Sigmoid colon (tissue), 3 donors: ENCODE measurements around the gene TSPAN18.

Source experiments
- POLR2A ChIP-seq, 2 donors: fragments of 450-650 bp; IDR thresholded peaks; one replicate each; pipeline ENCODE4 v1.6.1; 2016; ENCODE audit warnings: antibody characterized with exemption in 2 of 2, mild to moderate bottlenecking in 2 of 2, moderate library complexity in 2 of 2
- TF ChIP-seq, protein P1 (sequence below), 4 experiments: fragments of 450-650 bp in 3 of 4; fragments of 200-600 bp in 1 of 4; IDR thresholded peaks; one replicate each; pipeline ENCODE4 v1.5.1; 2016 to 2019; ENCODE audit warnings: antibody characterized with exemption in 4 of 4, mild to moderate bottlenecking in 3 of 4, moderate library complexity in 2 of 4

DNA sequence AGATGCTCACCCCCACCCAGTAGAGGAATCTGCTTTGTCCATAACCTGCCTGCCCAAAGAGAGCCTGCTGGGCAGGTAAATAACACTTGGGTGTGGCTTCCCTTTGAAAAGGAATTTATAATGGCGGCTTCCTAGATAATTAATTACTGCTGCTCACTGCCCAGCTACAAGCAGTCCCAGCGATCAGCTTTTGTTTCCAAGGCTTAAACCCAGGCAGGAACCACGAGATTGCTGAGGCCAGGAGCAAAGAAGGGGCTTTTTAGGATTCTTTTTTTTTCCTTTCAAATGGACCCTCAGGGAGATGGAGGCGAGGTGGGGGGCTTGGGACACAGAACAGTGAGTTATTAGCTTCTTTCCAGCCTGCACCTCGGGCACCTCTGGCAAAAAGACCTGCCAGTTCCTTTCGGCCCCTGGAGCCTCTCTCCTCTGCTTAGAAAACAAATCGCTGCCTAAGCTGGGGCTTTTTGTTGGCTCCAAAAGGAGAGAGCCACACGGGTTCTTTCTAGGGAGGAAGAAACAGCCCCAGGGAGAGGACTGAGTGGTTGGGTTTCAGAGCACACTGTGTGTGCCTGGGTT lies 107.2 kb downstream of the TSPAN18 start:
- TF ChIP-seq, protein P1, sequence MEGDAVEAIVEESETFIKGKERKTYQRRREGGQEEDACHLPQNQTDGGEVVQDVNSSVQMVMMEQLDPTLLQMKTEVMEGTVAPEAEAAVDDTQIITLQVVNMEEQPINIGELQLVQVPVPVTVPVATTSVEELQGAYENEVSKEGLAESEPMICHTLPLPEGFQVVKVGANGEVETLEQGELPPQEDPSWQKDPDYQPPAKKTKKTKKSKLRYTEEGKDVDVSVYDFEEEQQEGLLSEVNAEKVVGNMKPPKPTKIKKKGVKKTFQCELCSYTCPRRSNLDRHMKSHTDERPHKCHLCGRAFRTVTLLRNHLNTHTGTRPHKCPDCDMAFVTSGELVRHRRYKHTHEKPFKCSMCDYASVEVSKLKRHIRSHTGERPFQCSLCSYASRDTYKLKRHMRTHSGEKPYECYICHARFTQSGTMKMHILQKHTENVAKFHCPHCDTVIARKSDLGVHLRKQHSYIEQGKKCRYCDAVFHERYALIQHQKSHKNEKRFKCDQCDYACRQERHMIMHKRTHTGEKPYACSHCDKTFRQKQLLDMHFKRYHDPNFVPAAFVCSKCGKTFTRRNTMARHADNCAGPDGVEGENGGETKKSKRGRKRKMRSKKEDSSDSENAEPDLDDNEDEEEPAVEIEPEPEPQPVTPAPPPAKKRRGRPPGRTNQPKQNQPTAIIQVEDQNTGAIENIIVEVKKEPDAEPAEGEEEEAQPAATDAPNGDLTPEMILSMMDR (IDR thresholded peaks at IDR 0.05), result no peak
- no peak for TF ChIP-seq POLR2A (IDR thresholded peaks at IDR 0.05)
